SHP77 (cell line): ENCODE measurements around the gene SLAMF1.
"Not testable (repeated sequence)": the region's sequence is repeated elsewhere in the genome, so short reads cannot be mapped to it uniquely, and the experiment has no call there.

Source experiments
- DNase-seq, 2 experiments: peaks; one replicate each; lab custom pipeline; 2025; lab: John Stamatoyannopoulos, UW

The SLAMF1 gene

GRCh38 chr1:160605792-160606479 is 40.9 kb downstream of the SLAMF1 start:
- no peak for DNase-seq

GRCh38 chr1:160605205-160605604 is 41.6 kb downstream of the SLAMF1 start:
- no peak for DNase-seq

- DNase-seq = no peak
These were observed 49.1 kb downstream of the SLAMF1 start for GRCh38 chr1:160597705-160598104.

GRCh38 chr1:160597051-160597450 is 49.8 kb downstream of the SLAMF1 start:
- DNase-seq = no peak

- DNase-seq = no peak
These were observed 56.4 kb downstream of the SLAMF1 start for GRCh38 chr1:160590488-160590887.

GRCh38 chr1:160588468-160588867 is 58.4 kb downstream of the SLAMF1 start:
- no peak for DNase-seq

- no peak for DNase-seq
These were observed 62.1 kb downstream of the SLAMF1 start for GRCh38 chr1:160584784-160585183.

- not testable (repeated sequence) for DNase-seq
These were observed 63.9 kb downstream of the SLAMF1 start for GRCh38 chr1:160582976-160583375.

- no peak for DNase-seq
These were observed 64.9 kb downstream of the SLAMF1 start for GRCh38 chr1:160581961-160582360.

- no peak for DNase-seq
These were observed 66.5 kb downstream of the SLAMF1 start for GRCh38 chr1:160580221-160580812.

GRCh38 chr1:160579216-160579701 is 67.6 kb downstream of the SLAMF1 start, which contains the start of gene CD84:
Gene CD84, minus strand, starts transcription at chr1:160579496. Its CDS starts 59 bp downstream, at chr1:160579437.
- no peak for DNase-seq

- no peak for DNase-seq
These were observed 68.2 kb downstream of the SLAMF1 start for GRCh38 chr1:160578525-160579191.

GRCh38 chr1:160578175-160578524 is 68.7 kb downstream of the SLAMF1 start:
- DNase-seq = no peak

GRCh38 chr1:160577671-160578070 is 69.2 kb downstream of the SLAMF1 start:
- DNase-seq = no peak

- no peak for DNase-seq
These were observed 70.0 kb downstream of the SLAMF1 start for GRCh38 chr1:160576884-160577283.

- no peak for DNase-seq
These were observed 70.5 kb downstream of the SLAMF1 start for GRCh38 chr1:160576390-160576789.

- DNase-seq = no peak
These were observed 71.7 kb downstream of the SLAMF1 start for GRCh38 chr1:160575112-160575664.

- DNase-seq = no peak
These were observed 76.0 kb downstream of the SLAMF1 start for GRCh38 chr1:160570840-160571239.

- DNase-seq = no peak
These were observed 77.0 kb downstream of the SLAMF1 start for GRCh38 chr1:160569806-160570205.

- DNase-seq = no peak
These were observed 78.8 kb downstream of the SLAMF1 start for GRCh38 chr1:160567858-160568682.

GRCh38 chr1:160567341-160567740 is 79.5 kb downstream of the SLAMF1 start:
- DNase-seq = no peak

- no peak for DNase-seq
These were observed 81.3 kb downstream of the SLAMF1 start for GRCh38 chr1:160565564-160565963.
